NCI-H1930 (cell line): ENCODE data around the gene SKOR1.

ENCODE experiments used
- DNase-seq, 2 experiments: peaks; one replicate each; lab custom pipeline; 2025; lab: John Stamatoyannopoulos, UW

The SKOR1 gene

GRCh38 chr15:67824976-67825880 lies at the start of gene SKOR1:
Gene SKOR1 (plus strand): TSS chr15:67825509. CDS start chr15:67825603, 94 bp downstream.
- DNase-seq, result no peak

GRCh38 chr15:67775998-67776397 lies 49.3 kb upstream of the SKOR1 start:
- DNase-seq, result no peak

GRCh38 chr15:67776600-67776999 lies 48.7 kb upstream of the SKOR1 start:
- DNase-seq, result no peak

GRCh38 chr15:67777071-67777470 lies 48.2 kb upstream of the SKOR1 start:
- no peak for DNase-seq

- no peak for DNase-seq
Measured at GRCh38 chr15:67777773-67778172, 47.5 kb upstream of the SKOR1 start.

GRCh38 chr15:67778968-67779548 lies 46.3 kb upstream of the SKOR1 start:
- no peak for DNase-seq

- no peak for DNase-seq
Measured at GRCh38 chr15:67779549-67780111, 45.7 kb upstream of the SKOR1 start.

- peak; percentile 2 to 27 for DNase-seq
Measured at GRCh38 chr15:67781061-67781460, 44.2 kb upstream of the SKOR1 start.

- DNase-seq, result peak; percentile 33 to 61
Measured at GRCh38 chr15:67781907-67782690, 43.2 kb upstream of the SKOR1 start.

- DNase-seq, result peak in 1 of 2 experiments; percentile 33
Measured at GRCh38 chr15:67782691-67782991, 42.7 kb upstream of the SKOR1 start.

- DNase-seq, result no peak
Measured at GRCh38 chr15:67783303-67783702, 42.0 kb upstream of the SKOR1 start.

GRCh38 chr15:67784090-67784781 lies 41.1 kb upstream of the SKOR1 start:
- DNase-seq, result no peak

- no peak for DNase-seq
Measured at GRCh38 chr15:67784856-67785430, 40.4 kb upstream of the SKOR1 start.

- DNase-seq, result no peak
Measured at GRCh38 chr15:67785431-67785830, 39.9 kb upstream of the SKOR1 start.

GRCh38 chr15:67786646-67787045 lies 38.7 kb upstream of the SKOR1 start:
- no peak for DNase-seq

- no peak for DNase-seq
Measured at GRCh38 chr15:67788986-67789385, 36.3 kb upstream of the SKOR1 start.

- DNase-seq, result no peak
Measured at GRCh38 chr15:67790610-67791319, 34.5 kb upstream of the SKOR1 start.

- DNase-seq, result no peak
Measured at GRCh38 chr15:67792250-67792942, 32.9 kb upstream of the SKOR1 start.

- no peak for DNase-seq
Measured at GRCh38 chr15:67794832-67795574, 30.3 kb upstream of the SKOR1 start.
